K562 (cell line): ENCODE results near the gene ASB10. TPM values are rescaled to one million over a fixed set of nuclear protein-coding genes. Genes with fewer than 3 reads are reported as not detected.

Source experiments
- ATAC-seq: fragments of 200-7000 bp; cut with Tn5 transposase; 3 replicates; pipeline ENCODE4 v1.9.1; 2020; ENCODE audit warnings: moderate library complexity
- BruUV-seq: library from RNA; stranded (reverse); fragments of 400-500 nt; replicated peaks from 2 replicates; lab custom pipeline; 2021; lab: Mats Ljungman, UMichigan
- CTCF ChIA-PET: fragments of 300-600 bp; formaldehyde crosslinking; extraction: SDS; loops from one replicate; lab custom pipeline; 2021; ENCODE audit warnings: low intra/inter-chr PET ratio; lab: Yijun Ruan, JAX
- POLR2A ChIA-PET: fragments of 300-600, 350-650 bp; sonication (Branson Sonifier 250); formaldehyde crosslinking; extraction: SDS; loops from one replicate; lab custom pipeline; 2021; ENCODE audit warnings: antibody characterized with exemption, inconsistent platforms; lab: Yijun Ruan, JAX
- DNase-seq, 4 experiments: peaks; one replicate each; pipeline versions ENCODE4 v3.0.0 to v3.0.0-alpha.2; 2011 to 2018; ENCODE audit warnings: low spot score in 3 of 4, mixed read lengths in 3 of 4; ENCODE audit errors: extremely low read depth in 1 of 4
- FAIRE-seq: peaks from 2 replicates; lab custom pipeline; 2011; peaks lifted over from hg19 to GRCh38; lab: Jason Lieb, UNC
- H2AFZ ChIP-seq: 2 replicates; pipeline ENCODE4 v1.6.0; 2011; ENCODE audit warnings: low read depth, low read length, control low read depth, inconsistent platforms
- H3K27ac ChIP-seq: fragments of 200-600 bp; 3 replicates; pipeline ENCODE4 v1.8.0; 2011; ENCODE audit warnings: low read depth, mild to moderate bottlenecking, control low read depth, inconsistent platforms, low read length, moderate library complexity, mixed read lengths; ENCODE audit errors: extremely low read depth
- H3K27me3 ChIP-seq, 2 experiments: fragments of 300-600 bp in 1 of 2; 2 replicates in 1 of 2; 3 replicates in 1 of 2; pipeline versions ENCODE4 v1.6.0 to v1.8.0; 2011; ENCODE audit warnings: inconsistent platforms in 2 of 2, low read length in 2 of 2, mild to moderate bottlenecking in 1 of 2, mixed read lengths in 1 of 2, moderate library complexity in 1 of 2; ENCODE audit not compliant: control insufficient read depth in 2 of 2, insufficient read depth in 2 of 2
- H3K36me3 ChIP-seq: fragments of 300-600 bp; 3 replicates; pipeline ENCODE4 v1.8.0; 2011; ENCODE audit warnings: mild to moderate bottlenecking, low read length, inconsistent platforms; ENCODE audit not compliant: control insufficient read depth, insufficient read depth
- H3K4me1 ChIP-seq, 2 experiments: fragments of 200-600 bp in 1 of 2; replicated peaks in 1 of 2; 2 replicates in 1 of 2; 3 replicates in 1 of 2; pipeline versions ENCODE4 v1.5.1 to v1.8.0; 2011; ENCODE audit warnings: inconsistent platforms in 2 of 2, low read length in 2 of 2, mild to moderate bottlenecking in 1 of 2, mixed read lengths in 1 of 2, moderate library complexity in 1 of 2; ENCODE audit not compliant: control insufficient read depth in 2 of 2, insufficient read depth in 2 of 2
- H3K4me2 ChIP-seq: 2 replicates; pipeline ENCODE4 v1.6.1; 2011; ENCODE audit warnings: low read length, control low read depth, inconsistent platforms, mixed read lengths; ENCODE audit not compliant: insufficient read depth
- H3K4me3 ChIP-seq: fragments of 200-600 bp; sonication (generic), shearing (Covaris generic); 2 replicates; pipeline ENCODE4 v1.5.1; 2016; ENCODE audit warnings: control low read depth, inconsistent platforms
- H3K79me2 ChIP-seq: fragments of 200-600 bp; 3 replicates; pipeline ENCODE4 v1.8.0; 2011; ENCODE audit warnings: low read length, inconsistent platforms; ENCODE audit not compliant: control insufficient read depth, insufficient read depth
- H3K9ac ChIP-seq, 2 experiments: 2 replicates each; pipeline versions ENCODE4 v1.6.0 to v1.6.1; 2011; ENCODE audit warnings: low read depth in 2 of 2, low read length in 2 of 2, control low read depth in 1 of 2, inconsistent platforms in 1 of 2, mild to moderate bottlenecking in 1 of 2, mixed read lengths in 1 of 2; ENCODE audit not compliant: insufficient read depth in 1 of 2
- H3K9me1 ChIP-seq: one replicate; pipeline ENCODE4 v1.6.0; 2011; ENCODE audit warnings: inconsistent platforms, mild to moderate bottlenecking, low read length, moderate library complexity; ENCODE audit not compliant: control insufficient read depth, insufficient read depth
- H3K9me3 ChIP-seq: replicated peaks from 2 replicates; pipeline ENCODE4 v1.5.1; 2011; ENCODE audit warnings: low read depth, low read length, inconsistent platforms; ENCODE audit not compliant: control insufficient read depth, insufficient read depth
- H4K20me1 ChIP-seq: replicated peaks from 2 replicates; pipeline ENCODE4 v1.6.1; 2011; ENCODE audit warnings: low read length, inconsistent platforms, mixed read lengths; ENCODE audit not compliant: control insufficient read depth, insufficient read depth
- ELF4 ChIP-seq: fragments of 450-650 bp; formaldehyde crosslinking; IDR thresholded peaks from 2 replicates; pipeline ENCODE4 v1.4.0; 2022; ENCODE audit warnings: missing genetic modification characterization
- GMEB1 ChIP-seq: fragments of 250-450 bp; sonication (Bioruptor Pico); IDR thresholded peaks from 2 replicates; pipeline ENCODE4 v1.4.0; 2020; ENCODE audit warnings: mild to moderate bottlenecking
- HNRNPLL ChIP-seq: fragments of 200-400 bp; formaldehyde crosslinking; IDR thresholded peaks from 2 replicates; pipeline ENCODE4 v1.6.1; 2017; ENCODE audit warnings: low read length, low read depth, mild to moderate bottlenecking; ENCODE audit not compliant: poor library complexity, severe bottlenecking
- IRF2 ChIP-seq: sonication (generic); formaldehyde crosslinking; IDR thresholded peaks from 2 replicates; pipeline ENCODE4 v1.8.1; 2022; ENCODE audit warnings: mild to moderate bottlenecking, missing genetic modification reagents
- KAT8 ChIP-seq: fragments of 450-650 bp; IDR thresholded peaks from 2 replicates; pipeline ENCODE4 v1.6.1; 2016; ENCODE audit warnings: low read depth, mild to moderate bottlenecking
- MITF ChIP-seq: IDR thresholded peaks from 2 replicates; pipeline ENCODE4 v1.6.1; 2014; ENCODE audit warnings: antibody characterized with exemption
- MTA3 ChIP-seq: fragments of 450-650 bp; formaldehyde crosslinking; IDR thresholded peaks from 2 replicates; pipeline ENCODE4 v1.6.1; 2017; ENCODE audit warnings: mild to moderate bottlenecking, borderline replicate concordance
- TRIM24 ChIP-seq, 2 experiments: fragments of 450-650 bp; IDR thresholded peaks; 2 replicates each; pipeline ENCODE4 v1.6.1; 2016
- ZNF165 ChIP-seq: fragments of 250-450 bp; sonication (Bioruptor Pico); IDR thresholded peaks from 2 replicates; pipeline ENCODE4 v1.4.0; 2020; ENCODE audit warnings: borderline replicate concordance
- ZNF253 ChIP-seq: fragments of 250-450 bp; sonication (Bioruptor Pico); conservative IDR thresholded peaks from 2 replicates; pipeline ENCODE4 v1.6.1; 2021; ENCODE audit warnings: mild to moderate bottlenecking
- WGBS: fragments of 100-300 bp; shearing (Covaris generic); methylation state at CpG from one replicate; pipeline ENCODE4 v1.1.6; 2016; ENCODE audit warnings: low coverage, mixed read lengths; ENCODE audit not compliant: insufficient coverage; ENCODE audit errors: missing lambda C conversion rate; 5-methylcytosine and 5-hydroxymethylcytosine counted together
- in situ Hi-C: fragments of 300-500 bp; cut with MboI; formaldehyde crosslinking; loops from 4 replicates; pipeline ENCODE4 v1.15.0; 2018; ENCODE audit warnings: inconsistent platforms, mixed read lengths
- intact Hi-C: fragments of 100-400 bp; cut with micrococcal nuclease; formaldehyde crosslinking; loops from 2 replicates; pipeline ENCODE4 v1.14.2; 2022
- polyA plus RNA-seq, 8 experiments: library from polyadenylated mRNA; depleted of rRNA in 4 of 8; stranded (reverse) in 5 of 8; unstranded in 3 of 8; fragments of >200 nt; fragmentation: Nextera tagmentation in 2 of 8; fragmentation: Illumina TruSeq in 1 of 8; extraction: Ambion mirVana in 2 of 8; extraction: Trizol in 1 of 8; gene quantifications; 2 replicates each; pipeline versions ENCODE4 v1.2.1 to v1.2.3, GENCODE V29; 2011 to 2014; ENCODE audit warnings: inconsistent platforms in 1 of 8, missing spikeins in 1 of 8
- total RNA-seq, 7 experiments: library from RNA; depleted of rRNA in 6 of 7; stranded (reverse); fragments of >200 nt in 6 of 7; fragmentation: Illumina TruSeq in 2 of 7; extraction: Trizol in 2 of 7; gene quantifications; 2 replicates each; pipeline versions ENCODE4 v1.2.1 to v1.2.3, GENCODE V29; 2011 to 2021; ENCODE audit warnings: low replicate concordance in 1 of 7
- TF ChIP-seq, protein P1 (sequence below): sonication (generic); formaldehyde crosslinking; IDR thresholded peaks from 2 replicates; pipeline ENCODE4 v1.8.1; 2023; ENCODE audit warnings: mild to moderate bottlenecking, missing genetic modification reagents

Gene ASB10
- total and polyA plus RNA-seq, 9 of the 15 experiments (the other 6 are each of a cell fraction or from before 2014, with no cell fraction given): not detected

- TF ChIP-seq, protein P1, sequence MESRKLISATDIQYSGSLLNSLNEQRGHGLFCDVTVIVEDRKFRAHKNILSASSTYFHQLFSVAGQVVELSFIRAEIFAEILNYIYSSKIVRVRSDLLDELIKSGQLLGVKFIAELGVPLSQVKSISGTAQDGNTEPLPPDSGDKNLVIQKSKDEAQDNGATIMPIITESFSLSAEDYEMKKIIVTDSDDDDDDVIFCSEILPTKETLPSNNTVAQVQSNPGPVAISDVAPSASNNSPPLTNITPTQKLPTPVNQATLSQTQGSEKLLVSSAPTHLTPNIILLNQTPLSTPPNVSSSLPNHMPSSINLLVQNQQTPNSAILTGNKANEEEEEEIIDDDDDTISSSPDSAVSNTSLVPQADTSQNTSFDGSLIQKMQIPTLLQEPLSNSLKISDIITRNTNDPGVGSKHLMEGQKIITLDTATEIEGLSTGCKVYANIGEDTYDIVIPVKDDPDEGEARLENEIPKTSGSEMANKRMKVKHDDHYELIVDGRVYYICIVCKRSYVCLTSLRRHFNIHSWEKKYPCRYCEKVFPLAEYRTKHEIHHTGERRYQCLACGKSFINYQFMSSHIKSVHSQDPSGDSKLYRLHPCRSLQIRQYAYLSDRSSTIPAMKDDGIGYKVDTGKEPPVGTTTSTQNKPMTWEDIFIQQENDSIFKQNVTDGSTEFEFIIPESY: peak; percentile 99
These were observed 53.6 kb downstream of the ASB10 start (continued) for GRCh38 chr7:151133266-151133985.

DNA sequence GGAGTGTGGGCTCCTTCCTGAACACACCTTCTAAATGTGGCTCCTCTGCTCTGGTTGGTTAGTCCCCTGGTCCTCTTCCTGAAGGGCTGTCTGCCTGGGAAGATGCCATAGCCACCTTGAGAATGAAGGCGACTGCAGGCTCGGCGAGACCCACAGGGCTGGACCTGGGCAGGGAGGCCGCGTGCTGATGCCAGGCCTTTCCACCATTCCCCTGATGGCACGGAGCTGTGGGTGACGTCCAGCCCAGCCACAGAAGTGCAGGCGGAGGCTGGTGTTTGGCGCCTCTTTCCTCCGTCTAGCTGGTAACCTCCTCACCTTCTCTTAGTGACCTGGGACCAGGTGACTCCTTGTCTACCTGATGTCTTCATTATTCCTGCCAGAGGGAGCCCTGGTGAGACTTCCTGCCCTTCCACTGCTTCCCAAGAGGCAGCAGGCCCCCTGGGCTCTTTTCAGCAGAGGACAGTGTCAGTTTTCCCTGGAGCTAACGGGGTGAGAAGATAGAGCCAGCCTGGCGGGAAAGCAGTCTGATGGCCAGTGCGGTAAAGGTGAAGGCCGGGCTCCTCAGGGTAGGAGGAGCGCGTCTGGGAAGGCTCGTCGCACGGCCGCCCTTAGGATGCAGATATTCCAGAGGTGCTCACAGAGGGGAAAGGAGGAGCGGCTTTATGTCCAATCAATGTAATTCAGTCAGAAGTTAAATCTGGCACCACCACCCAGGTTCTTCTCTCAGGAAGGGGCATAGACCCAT is 54.4 kb downstream of the ASB10 start:
- no peak overlapping the region for H3K4me2 ChIP-seq
- WGBS: 92% methylated on average over 21 of the region's 21 CpGs
- no peak overlapping the region for H3K9ac ChIP-seq
- ChIA-PET POLR2A (interaction anchor here (0.6 to 1.4 kb wide), 2 partner anchors 9 to 15 kb away, joined by 3 read pairs; no protein-coding TSS in a partner anchor), CTCF (interaction anchor here (0.6 kb wide), 1 partner anchor 11 kb away, joined by 3 read pairs; no protein-coding TSS in a partner anchor)
- ATAC-seq: no peak
- H3K9me1 ChIP-seq: no peaks in the 10 kb centered on the region
- in situ Hi-C loops (no loop called here), intact Hi-C loops (no loop called here)
- peaks cover 0 to 21% of the 10 kb centered on the region in 2 experiments; a peak in 1 of 5 replicates for H3K4me1 ChIP-seq
- no peaks in the 10 kb centered on the region for H3K9me3 ChIP-seq
- no TSS peak for BruUV-seq
- peaks cover 98% of the 10 kb centered on the region; the same call in 2 of the 3 replicates for H3K36me3 ChIP-seq
- H3K4me3 ChIP-seq: no peak overlapping the region
- no peak for DNase-seq
- no peak overlapping the region for H3K27ac ChIP-seq
- H2AFZ ChIP-seq: no peak overlapping the region
- H3K27me3 ChIP-seq: no peaks in the 10 kb centered on the region; a peak in 1 of 5 replicates
- no peak for FAIRE-seq
- peaks cover 4% of the 10 kb centered on the region for H4K20me1 ChIP-seq
- no peaks in the 10 kb centered on the region for H3K79me2 ChIP-seq
- no peak for TF ChIP-seq KAT8
- no peak for TF ChIP-seq MITF
- no peak for TF ChIP-seq ELF4 (CRISPR knock-in tag)
- TF ChIP-seq HNRNPLL: no peak
- TF ChIP-seq MTA3: no peak
- no peak for TF ChIP-seq ZNF253 (CRISPR knock-in tag)
- TF ChIP-seq IRF2 (CRISPR knock-in tag): no peak
- TF ChIP-seq, protein P1: no peak
- no peak for TF ChIP-seq TRIM24 (IDR thresholded peaks at IDR 0.05)
- TF ChIP-seq ZNF165 (CRISPR knock-in tag): no peak
- TF ChIP-seq GMEB1 (CRISPR knock-in tag): no peak
